PC-3 (cell line): ENCODE data around the gene KIF4B. TPM values are rescaled to one million over a fixed set of nuclear protein-coding genes. Genes with fewer than 3 reads are reported as not detected.
"Not testable (repeated sequence)": the region's sequence is repeated elsewhere in the genome, so short reads cannot be mapped to it uniquely, and the experiment has no call there.

Experiments
- ATAC-seq: fragments of 200-7000 bp; cut with Tn5 transposase; 2 replicates; pipeline ENCODE4 v1.9.1; 2020; ENCODE audit warnings: mild to moderate bottlenecking, moderate library complexity
- BruUV-seq: library from RNA; stranded (reverse); fragments of 400-500 nt; replicated peaks from 2 replicates; lab custom pipeline; 2021; lab: Mats Ljungman, UMichigan
- CTCF ChIA-PET: fragments of 300-600 bp; sonication (Branson Sonifier 250); formaldehyde crosslinking; loops from one replicate; lab custom pipeline; 2022; ENCODE audit warnings: antibody characterized with exemption; lab: Charles Lee
- POLR2A ChIA-PET: fragments of 300-600 bp; sonication (Branson Sonifier 250); formaldehyde crosslinking; loops from one replicate; lab custom pipeline; 2022; ENCODE audit warnings: antibody characterized with exemption; ENCODE audit not compliant: unreplicated experiment; lab: Charles Lee
- DNase-seq: peaks from one replicate; pipeline ENCODE4 v3.0.0-alpha.2; 2015
- H2AFZ ChIP-seq: fragments of 300-600 bp; sonication (generic); 2 replicates; pipeline ENCODE4 v1.6.0; 2016; ENCODE audit warnings: antibody characterized with exemption, low read length
- H3F3A ChIP-seq: fragments of 300-600 bp; sonication (generic); one replicate; pipeline ENCODE4 v1.6.0; 2017; ENCODE audit warnings: antibody characterized with exemption, low read length, control low read depth, mild to moderate bottlenecking; ENCODE audit not compliant: unreplicated experiment
- H3K27ac ChIP-seq: fragments of 300-600 bp; sonication (generic); 2 replicates; pipeline ENCODE4 v1.5.1; 2016; ENCODE audit warnings: mild to moderate bottlenecking, low read length
- H3K27me3 ChIP-seq: fragments of 300-600 bp; sonication (generic); 2 replicates; pipeline ENCODE4 v1.6.1; 2016; ENCODE audit warnings: low read length, mixed read lengths
- H3K36me3 ChIP-seq: fragments of 300-600 bp; sonication (generic); 2 replicates; pipeline ENCODE4 v1.6.1; 2016; ENCODE audit warnings: low read depth, mixed run types, low read length, mixed read lengths
- H3K4me1 ChIP-seq: fragments of 300-600 bp; sonication (generic); 2 replicates; pipeline ENCODE4 v1.5.1; 2016; ENCODE audit warnings: low read length; ENCODE audit not compliant: insufficient read depth
- H3K4me2 ChIP-seq: fragments of 300-600 bp; sonication (generic); 2 replicates; pipeline ENCODE4 v1.6.0; 2016; ENCODE audit warnings: low read length
- H3K4me3 ChIP-seq: fragments of 300-600 bp; sonication (generic); 2 replicates; pipeline ENCODE4 v1.5.1; 2016; ENCODE audit warnings: mild to moderate bottlenecking, low read length, mixed read lengths
- H3K79me2 ChIP-seq: fragments of 300-600 bp; sonication (generic); 2 replicates; pipeline ENCODE4 v1.6.1; 2017; ENCODE audit warnings: low read length, mixed read lengths
- H3K9ac ChIP-seq: fragments of 300-600 bp; sonication (generic); 2 replicates; pipeline ENCODE4 v1.6.0; 2016; ENCODE audit warnings: mild to moderate bottlenecking, low read length
- H3K9me2 ChIP-seq: fragments of 300-600 bp; sonication (generic); replicated peaks from 2 replicates; pipeline ENCODE4 v1.6.1; 2016; ENCODE audit warnings: mixed run types, low read length, mixed read lengths
- H3K9me3 ChIP-seq: fragments of 300-600 bp; sonication (generic); 2 replicates; pipeline ENCODE4 v1.6.1; 2016; ENCODE audit warnings: low read length, mixed read lengths
- H4K20me1 ChIP-seq: fragments of 300-600 bp; sonication (generic); 2 replicates; pipeline ENCODE4 v1.6.1; 2016; ENCODE audit warnings: low read length, mixed read lengths
- CTCF ChIP-seq: fragments of 300-600 bp; sonication (generic); conservative IDR thresholded peaks from 2 replicates; pipeline ENCODE4 v1.5.1; 2017; ENCODE audit warnings: antibody characterized with exemption, low read depth, mild to moderate bottlenecking, low read length
- EZH2 ChIP-seq: fragments of 300-600 bp; sonication (generic); IDR thresholded peaks from one replicate; pipeline ENCODE4 v1.6.1; 2017; ENCODE audit warnings: antibody characterized with exemption, mild to moderate bottlenecking, low read length; ENCODE audit not compliant: unreplicated experiment
- EZH2phosphoT487 ChIP-seq: fragments of 300-600 bp; sonication (generic); IDR thresholded peaks from 2 replicates; pipeline ENCODE4 v1.6.1; 2018; ENCODE audit warnings: mild to moderate bottlenecking, antibody characterized with exemption, low read length, borderline replicate concordance
- intact Hi-C: fragments of 100-400 bp; cut with micrococcal nuclease; formaldehyde crosslinking; loops from 2 replicates; pipeline ENCODE4 v1.9.0; 2023
- total RNA-seq: library from RNA; depleted of rRNA; stranded (reverse); fragments of >200 nt; gene quantifications from 2 replicates; pipeline ENCODE4 v1.2.3, GENCODE V29; 2014

KIF4B gene
- total RNA-seq, 1 experiment from 2014 or later, result not detected

GRCh38 chr5:154970759-154971158, 42.8 kb upstream of the KIF4B start:
- Histone ChIP-seq H3K27me3 (no peaks in the 10 kb centered on the region), H3K4me1 (peaks cover 7% of the 10 kb centered on the region; the same call in 1 of the 2 replicates), H2AFZ (no peak overlapping the region), H3K79me2 (no peaks in the 10 kb centered on the region), H3K36me3 (peaks cover 3% of the 10 kb centered on the region; the same call in 1 of the 2 replicates), H3K4me2 (no peak overlapping the region), H3K27ac (no peak overlapping the region), H3K4me3 (no peak overlapping the region), H3K9ac (no peak overlapping the region), H3K9me3 (no peaks in the 10 kb centered on the region), H3F3A (peaks cover 3% of the 10 kb centered on the region), H3K9me2 (no peaks in the 10 kb centered on the region), H4K20me1 (no peaks in the 10 kb centered on the region)
- DNase-seq (peak; percentile 16), ATAC-seq (peak; percentile 63)
- intact Hi-C loops, result loop anchor here (5.0 kb wide), 1 partner anchor 177 kb away; no protein-coding TSS in a partner anchor
- TF ChIP-seq EZH2phosphoT487 (no peak), CTCF (no peak), EZH2 (no peak)
- CTCF ChIA-PET, result no interaction called here
- POLR2A ChIA-PET, result no interaction called here
- no TSS peak for BruUV-seq

- no peaks in the 10 kb centered on the region for H3K27me3 ChIP-seq
- no peaks in the 10 kb centered on the region for H3K4me1 ChIP-seq
- peaks cover 3% of the 10 kb centered on the region; the same call in 1 of the 2 replicates for H3K36me3 ChIP-seq
- peaks cover 3% of the 10 kb centered on the region for H3F3A ChIP-seq
- no peaks in the 10 kb centered on the region for H3K9me3 ChIP-seq
- no peak overlapping the region for H3K4me2 ChIP-seq
- ChIA-PET POLR2A (no interaction called here), CTCF (no interaction called here)
- intact Hi-C loops, result loop anchor here (5.0 kb wide), 1 partner anchor 176 kb away; no protein-coding TSS in a partner anchor
- no peak overlapping the region for H3K4me3 ChIP-seq
- H3K9ac ChIP-seq, result no peak overlapping the region
- TF ChIP-seq CTCF, result no peak
- no peak for TF ChIP-seq EZH2
- no peak for TF ChIP-seq EZH2phosphoT487
- ATAC-seq (no peak), DNase-seq (no peak)
- no peak overlapping the region for H3K27ac ChIP-seq
- no peak overlapping the region for H2AFZ ChIP-seq
- no TSS peak for BruUV-seq
- no peaks in the 10 kb centered on the region for H4K20me1 ChIP-seq
- H3K9me2 ChIP-seq, result no peaks in the 10 kb centered on the region
- H3K79me2 ChIP-seq, result no peaks in the 10 kb centered on the region
Measured at GRCh38 chr5:154971501-154971900, 42.1 kb upstream of the KIF4B start.

GRCh38 chr5:154972476-154973080, 41.0 kb upstream of the KIF4B start:
- ATAC-seq (peak; percentile 72), DNase-seq (peak; percentile 56)
- BruUV-seq, result no TSS peak
- H3K4me3 ChIP-seq, result no peak overlapping the region
- no peaks in the 10 kb centered on the region for H3K9me2 ChIP-seq
- intact Hi-C loops, result loop anchor here (1.0 to 5.0 kb wide), 3 partner anchors 32 to 175 kb away; no protein-coding TSS in a partner anchor
- peaks cover 2% of the 10 kb centered on the region; the same call in 1 of the 2 replicates for H3K4me1 ChIP-seq
- H3K27me3 ChIP-seq, result no peaks in the 10 kb centered on the region
- H3K79me2 ChIP-seq, result no peaks in the 10 kb centered on the region
- CTCF ChIA-PET, result interaction anchor here (0.5 to 1.1 kb wide), 4 partner anchors 30 to 429 kb away, joined by 3 to 13 read pairs (median 4); no protein-coding TSS in a partner anchor
- TF ChIP-seq CTCF (peak; percentile 71), EZH2 (no peak), EZH2phosphoT487 (no peak)
- H2AFZ ChIP-seq, result no peak overlapping the region
- H3K9ac ChIP-seq, result no peak overlapping the region
- POLR2A ChIA-PET, result no interaction called here
- H3K9me3 ChIP-seq, result no peaks in the 10 kb centered on the region
- H3K27ac ChIP-seq, result no peak overlapping the region
- no peaks in the 10 kb centered on the region for H4K20me1 ChIP-seq
- 0 out of 2 replicates have a peak, but pooled peaks cover 3% of the 10 kb centered on the region for H3K36me3 ChIP-seq
- H3K4me2 ChIP-seq, result no peak overlapping the region
- no peaks in the 10 kb centered on the region for H3F3A ChIP-seq

GRCh38 chr5:154976082-154976481, 37.5 kb upstream of the KIF4B start:
- H3K27me3 ChIP-seq, H3K79me2 ChIP-seq, POLR2A ChIA-PET, H3K4me3 ChIP-seq, H3K27ac ChIP-seq, DNase-seq, H3K9me2 ChIP-seq, H3K4me1 ChIP-seq, CTCF ChIA-PET, H3K9ac ChIP-seq, ATAC-seq, H3F3A ChIP-seq, intact Hi-C loops, H4K20me1 ChIP-seq, BruUV-seq, H3K36me3 ChIP-seq, H3K4me2 ChIP-seq, H2AFZ ChIP-seq, H3K9me3 ChIP-seq: not testable (repeated sequence)
